H1 (cell line): Measurements from ENCODE around the gene KCND3. TPM values are rescaled to one million over a fixed set of nuclear protein-coding genes. Genes with fewer than 3 reads are reported as not detected.

ENCODE experiments used
- CTCF ChIA-PET: fragments of 300-600 bp; sonication (Branson Sonifier 250); formaldehyde crosslinking; loops from one replicate; lab custom pipeline; 2021; ENCODE audit not compliant: partially characterized antibody; lab: Charles Lee
- POLR2A ChIA-PET: fragments of 300-600 bp; sonication (Branson Sonifier 250); formaldehyde crosslinking; loops from one replicate; lab custom pipeline; 2021; ENCODE audit warnings: inconsistent platforms; ENCODE audit not compliant: partially characterized antibody; lab: Charles Lee
- DNase-seq, 2 experiments: peaks; one replicate each; pipeline versions ENCODE4 v3.0.0 to v3.0.0-alpha.2; 2010 to 2022; ENCODE audit warnings: low spot score in 2 of 2, low read depth in 1 of 2, mixed read lengths in 1 of 2
- FAIRE-seq: peaks from 2 replicates; lab custom pipeline; 2011; peaks lifted over from hg19 to GRCh38; lab: Jason Lieb, UNC
- H2AFZ ChIP-seq: 2 replicates; pipeline ENCODE4 v1.8.1; 2012; ENCODE audit warnings: low read length, inconsistent platforms
- H2AK5ac ChIP-seq: 2 replicates; pipeline ENCODE4 v1.6.1; 2013; ENCODE audit warnings: low read depth, low read length
- H2BK120ac ChIP-seq: replicated peaks from 2 replicates; pipeline ENCODE3; 2013; ENCODE audit warnings: low read depth, low read length, inconsistent platforms
- H2BK12ac ChIP-seq: 2 replicates; pipeline ENCODE4 v1.6.1; 2013; ENCODE audit warnings: low read depth, low read length
- H2BK15ac ChIP-seq: 2 replicates; pipeline ENCODE4 v1.6.1; 2013; ENCODE audit warnings: low read length
- H2BK20ac ChIP-seq: 2 replicates; pipeline ENCODE4 v1.6.1; 2013; ENCODE audit warnings: low read length
- H2BK5ac ChIP-seq: 2 replicates; pipeline ENCODE4 v1.6.1; 2013; ENCODE audit warnings: low read depth, low read length
- H3K14ac ChIP-seq: 2 replicates; pipeline ENCODE4 v1.6.1; 2013; ENCODE audit warnings: inconsistent platforms; ENCODE audit not compliant: insufficient read length
- H3K18ac ChIP-seq: 2 replicates; pipeline ENCODE4 v1.6.1; 2013; ENCODE audit warnings: low read length; ENCODE audit errors: extremely low read depth
- H3K23ac ChIP-seq: 2 replicates; pipeline ENCODE4 v1.6.1; 2013; ENCODE audit warnings: inconsistent platforms; ENCODE audit not compliant: insufficient read length
- H3K23me2 ChIP-seq: 2 replicates; pipeline ENCODE4 v1.6.1; 2013; ENCODE audit warnings: low read depth, low read length
- H3K27ac ChIP-seq: 2 replicates; pipeline ENCODE4 v1.6.1; 2011; ENCODE audit warnings: low read depth, low read length, inconsistent platforms
- H3K27me3 ChIP-seq, 4 experiments: replicated peaks in 1 of 4; 1 replicate in 1 of 4; 2 replicates in 3 of 4; pipeline versions ENCODE4 v1.6.1 to v1.8.1; 2011 to 2013; ENCODE audit warnings: low read length in 3 of 4, mild to moderate bottlenecking in 3 of 4, inconsistent platforms in 2 of 4, mixed read lengths in 2 of 4, moderate library complexity in 1 of 4; ENCODE audit not compliant: control insufficient read depth in 3 of 4, insufficient read depth in 3 of 4; ENCODE audit errors: extremely low read depth in 1 of 4
- H3K36me3 ChIP-seq, 4 experiments: 2 replicates each; pipeline versions ENCODE4 v1.6.1 to v1.8.1; 2011 to 2013; ENCODE audit warnings: mild to moderate bottlenecking in 4 of 4, low read length in 3 of 4, moderate library complexity in 2 of 4, control low read depth in 1 of 4, inconsistent platforms in 1 of 4; ENCODE audit not compliant: insufficient read depth in 4 of 4, control insufficient read depth in 2 of 4
- H3K4ac ChIP-seq: replicated peaks from 2 replicates; pipeline ENCODE3; 2013; ENCODE audit warnings: low read length, low read depth, mixed read lengths, inconsistent platforms; ENCODE audit not compliant: insufficient read length
- H3K4me1 ChIP-seq, 4 experiments: replicated peaks in 1 of 4; 1 replicate in 1 of 4; 2 replicates in 3 of 4; pipeline versions ENCODE4 v1.6.1 to v1.8.1; 2011 to 2013; ENCODE audit warnings: low read length in 3 of 4, inconsistent platforms in 2 of 4, mixed read lengths in 1 of 4; ENCODE audit not compliant: insufficient read depth in 4 of 4, control insufficient read depth in 3 of 4
- H3K4me2 ChIP-seq, 2 experiments: 2 replicates each; pipeline versions ENCODE4 v1.6.1 to v1.8.1; 2011 to 2013; ENCODE audit warnings: low read depth in 2 of 2, low read length in 2 of 2, control low read depth in 1 of 2, inconsistent platforms in 1 of 2, mild to moderate bottlenecking in 1 of 2; ENCODE audit not compliant: insufficient read depth in 1 of 2
- H3K4me3 ChIP-seq, 4 experiments: fragments of 200-600, 300-600 bp in 1 of 4; sonication (generic), shearing (Covaris generic), sonication (Bioruptor Twin) in 1 of 4; 2 replicates each; pipeline versions ENCODE4 v1.5.1 to v1.8.1; 2011 to 2016; ENCODE audit warnings: low read length in 4 of 4, low read depth in 3 of 4, control low read depth in 2 of 4, inconsistent platforms in 2 of 4, mild to moderate bottlenecking in 2 of 4, mixed read lengths in 1 of 4, moderate library complexity in 1 of 4; ENCODE audit not compliant: insufficient read depth in 2 of 4; ENCODE audit errors: extremely low read depth in 1 of 4
- H3K56ac ChIP-seq: replicated peaks from 2 replicates; pipeline ENCODE3; 2013; ENCODE audit warnings: low read depth, mild to moderate bottlenecking, mixed read lengths, low read length, inconsistent platforms; ENCODE audit not compliant: insufficient read length
- H3K79me1 ChIP-seq: 2 replicates; pipeline ENCODE4 v1.6.1; 2013; ENCODE audit warnings: low read depth, low read length, control low read depth
- H3K79me2 ChIP-seq, 2 experiments: 2 replicates each; pipeline versions ENCODE4 v1.6.1 to v1.8.1; 2012 to 2013; ENCODE audit warnings: low read length in 2 of 2, mild to moderate bottlenecking in 2 of 2, inconsistent platforms in 1 of 2; ENCODE audit not compliant: insufficient read depth in 2 of 2, control insufficient read depth in 1 of 2
- H3K9ac ChIP-seq, 4 experiments: replicated peaks in 1 of 4; 1 replicate in 1 of 4; 2 replicates in 3 of 4; pipeline versions ENCODE4 v1.6.1 to v1.8.1; 2011 to 2013; ENCODE audit warnings: low read depth in 3 of 4, low read length in 3 of 4, control low read depth in 2 of 4, mild to moderate bottlenecking in 2 of 4, moderate library complexity in 2 of 4, inconsistent platforms in 1 of 4; ENCODE audit errors: extremely low read depth in 1 of 4
- H3K9me3 ChIP-seq, 2 experiments: 2 replicates each; pipeline versions ENCODE4 v1.6.1 to v1.8.1; 2012 to 2013; ENCODE audit warnings: mild to moderate bottlenecking in 2 of 2, moderate library complexity in 2 of 2, control low read depth in 1 of 2, inconsistent platforms in 1 of 2, low read depth in 1 of 2, low read length in 1 of 2, mixed read lengths in 1 of 2; ENCODE audit not compliant: insufficient read depth in 2 of 2
- H4K20me1 ChIP-seq, 2 experiments: replicated peaks in 1 of 2; 2 replicates each; pipeline versions ENCODE3 to v1.8.1; 2011 to 2013; ENCODE audit warnings: inconsistent platforms in 2 of 2, low read length in 2 of 2, mild to moderate bottlenecking in 1 of 2; ENCODE audit not compliant: insufficient read depth in 2 of 2, control insufficient read depth in 1 of 2
- H4K5ac ChIP-seq: 2 replicates; pipeline ENCODE4 v1.6.1; 2013; ENCODE audit warnings: low read length, low read depth, mixed read lengths, inconsistent platforms; ENCODE audit not compliant: insufficient read length
- H4K8ac ChIP-seq: 2 replicates; pipeline ENCODE4 v1.8.0; 2013; ENCODE audit warnings: mild to moderate bottlenecking, moderate library complexity, low read length, inconsistent platforms; ENCODE audit not compliant: insufficient read depth; ENCODE audit errors: extremely low read depth
- H4K91ac ChIP-seq: replicated peaks from 2 replicates; pipeline ENCODE3; 2013; ENCODE audit warnings: low read length, mixed read lengths, inconsistent platforms; ENCODE audit not compliant: insufficient read length
- CBX5 ChIP-seq: fragments of 300-800, 300-1000 bp; sonication (generic); IDR thresholded peaks from 2 replicates; pipeline ENCODE4 v1.7.1; 2016; ENCODE audit warnings: antibody characterized with exemption, low read length, low read depth
- CREB1 ChIP-seq: IDR thresholded peaks from 2 replicates; pipeline ENCODE4 v1.6.1; 2012; ENCODE audit warnings: inconsistent platforms
- EP300 ChIP-seq, 2 experiments: IDR thresholded peaks; 1 replicate in 1 of 2; 2 replicates in 1 of 2; pipeline ENCODE4 v1.6.1; 2011 to 2012; ENCODE audit warnings: low read depth in 2 of 2, low read length in 2 of 2, mild to moderate bottlenecking in 2 of 2, borderline replicate concordance in 1 of 2, inconsistent platforms in 1 of 2, moderate library complexity in 1 of 2
- HDAC6 ChIP-seq: IDR thresholded peaks from one replicate; pipeline ENCODE4 v1.7.1; 2012; ENCODE audit warnings: low read depth, mild to moderate bottlenecking, inconsistent platforms, low read length, moderate library complexity
- KDM1A ChIP-seq: fragments of 200-600, 300-600 bp; sonication (generic); IDR thresholded peaks from 2 replicates; pipeline ENCODE4 v1.7.1; 2016; ENCODE audit warnings: mild to moderate bottlenecking, low read length, borderline replicate concordance
- RFX5 ChIP-seq: IDR thresholded peaks from 2 replicates; pipeline ENCODE4 v1.6.1; 2011; ENCODE audit warnings: low read depth, low read length, improper control_type of control experiment, borderline replicate concordance
- SAP30 ChIP-seq: fragments of 300-600 bp; sonication (generic); IDR thresholded peaks from 2 replicates; pipeline ENCODE4 v1.7.1; 2012; ENCODE audit warnings: low read length, moderate library complexity, mild to moderate bottlenecking, inconsistent platforms; ENCODE audit not compliant: insufficient read depth, insufficient replicate concordance
- SP2 ChIP-seq: IDR thresholded peaks from 2 replicates; pipeline ENCODE4 v1.6.1; 2012; ENCODE audit warnings: mild to moderate bottlenecking, low read length, inconsistent platforms
- TBP ChIP-seq: IDR thresholded peaks from 2 replicates; pipeline ENCODE4 v1.6.1; 2011; ENCODE audit warnings: low read depth, low read length, improper control_type of control experiment
- WGBS, 2 experiments: shearing (Covaris generic) in 1 of 2; methylation state at CpG; one replicate each; pipeline versions ENCODE4 v1.1.6 to v1.1.7; 2013 to 2015; ENCODE audit warnings: low lambda C conversion rate in 2 of 2, mixed read lengths in 2 of 2, inconsistent platforms in 1 of 2, low coverage in 1 of 2, missing lambda C conversion rate in 1 of 2; ENCODE audit not compliant: insufficient replicate concordance in 2 of 2, insufficient coverage in 1 of 2, insufficient read length in 1 of 2; ENCODE audit errors: extremely low coverage in 1 of 2, missing lambda C conversion rate in 1 of 2; 5-methylcytosine and 5-hydroxymethylcytosine counted together
- polyA plus RNA-seq, 7 experiments: library from polyadenylated mRNA; depleted of rRNA in 3 of 7; stranded (reverse) in 5 of 7; unstranded in 2 of 7; fragments of >200 nt in 5 of 7; fragments of 200-250 nt in 2 of 7; gene quantifications; 1 replicate in 5 of 7; 2 replicates in 1 of 7; 4 replicates in 1 of 7; pipeline versions ENCODE4 v1.2.1 to v1.2.3, GENCODE V29; 2011 to 2013; ENCODE audit warnings: missing spikeins in 2 of 7, mixed read lengths in 2 of 7
- total RNA-seq: library from RNA; stranded (reverse); fragmentation: NEBNext Ultra II Directional; extraction: Animal tissue kit (Norgen Biotek cat#: 25700); gene quantifications from 2 replicates; pipeline ENCODE4 v1.2.1, GENCODE V29; 2021
- TF ChIP-seq, protein P1 (sequence below), 3 experiments: IDR thresholded peaks; 1 replicate in 2 of 3; 2 replicates in 1 of 3; pipeline versions ENCODE4 v1.5.1 to v1.6.1; 2011; ENCODE audit warnings: low read length in 3 of 3, mild to moderate bottlenecking in 3 of 3, inconsistent platforms in 2 of 3, low read depth in 1 of 3, moderate library complexity in 1 of 3; ENCODE audit not compliant: insufficient read depth in 1 of 3; ENCODE audit errors: control extremely low read depth in 1 of 3
- TF ChIP-seq, protein P2 (sequence below): IDR thresholded peaks from 2 replicates; pipeline ENCODE4 v1.6.1; 2012; ENCODE audit warnings: inconsistent platforms

The KCND3 gene
- total and polyA plus RNA-seq, 2 of the 8 experiments (the other 6 are each of a cell fraction or from before 2014, with no cell fraction given), result 0.14 to 0.48 TPM

DNA sequence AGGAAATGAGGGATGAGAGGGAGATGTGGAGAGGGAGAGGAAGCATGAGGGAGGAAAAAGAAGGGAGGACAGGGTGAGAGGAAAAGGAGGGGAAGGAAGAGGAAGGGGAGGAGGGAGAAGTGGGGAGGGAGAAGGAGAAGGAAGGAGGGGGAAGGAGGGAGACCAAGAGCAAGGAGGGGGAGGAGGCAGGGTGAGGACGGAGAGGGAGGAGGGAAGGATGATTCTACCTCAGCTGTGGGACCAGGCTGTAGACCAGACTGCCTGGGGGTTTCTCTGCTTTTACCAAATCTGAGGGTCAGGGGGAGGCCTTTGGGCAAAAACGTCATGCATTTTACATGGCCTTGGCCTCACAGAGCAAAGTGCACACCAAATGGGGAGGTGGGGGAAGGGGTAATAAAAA, 94.5 kb downstream of the KCND3 start:
- TF ChIP-seq, protein P1, sequence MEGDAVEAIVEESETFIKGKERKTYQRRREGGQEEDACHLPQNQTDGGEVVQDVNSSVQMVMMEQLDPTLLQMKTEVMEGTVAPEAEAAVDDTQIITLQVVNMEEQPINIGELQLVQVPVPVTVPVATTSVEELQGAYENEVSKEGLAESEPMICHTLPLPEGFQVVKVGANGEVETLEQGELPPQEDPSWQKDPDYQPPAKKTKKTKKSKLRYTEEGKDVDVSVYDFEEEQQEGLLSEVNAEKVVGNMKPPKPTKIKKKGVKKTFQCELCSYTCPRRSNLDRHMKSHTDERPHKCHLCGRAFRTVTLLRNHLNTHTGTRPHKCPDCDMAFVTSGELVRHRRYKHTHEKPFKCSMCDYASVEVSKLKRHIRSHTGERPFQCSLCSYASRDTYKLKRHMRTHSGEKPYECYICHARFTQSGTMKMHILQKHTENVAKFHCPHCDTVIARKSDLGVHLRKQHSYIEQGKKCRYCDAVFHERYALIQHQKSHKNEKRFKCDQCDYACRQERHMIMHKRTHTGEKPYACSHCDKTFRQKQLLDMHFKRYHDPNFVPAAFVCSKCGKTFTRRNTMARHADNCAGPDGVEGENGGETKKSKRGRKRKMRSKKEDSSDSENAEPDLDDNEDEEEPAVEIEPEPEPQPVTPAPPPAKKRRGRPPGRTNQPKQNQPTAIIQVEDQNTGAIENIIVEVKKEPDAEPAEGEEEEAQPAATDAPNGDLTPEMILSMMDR (IDR thresholded peaks at IDR 0.05; ENCODE audit: control extremely low read depth in 1 of 3, insufficient read depth in 1 of 3, low read depth in 1 of 3, low read length in 3 of 3), result no peak
- TF ChIP-seq RFX5 (no peak), SAP30 (no peak), EP300 (IDR thresholded peaks at IDR 0.05; ENCODE audit: borderline replicate concordance in 1 of 2, low read depth in 2 of 2, low read length in 2 of 2) (no peak), HDAC6 (no peak), CREB1 (no peak), CBX5 (no peak), KDM1A (no peak), SP2 (no peak), TBP (no peak)
- TF ChIP-seq, protein P2, sequence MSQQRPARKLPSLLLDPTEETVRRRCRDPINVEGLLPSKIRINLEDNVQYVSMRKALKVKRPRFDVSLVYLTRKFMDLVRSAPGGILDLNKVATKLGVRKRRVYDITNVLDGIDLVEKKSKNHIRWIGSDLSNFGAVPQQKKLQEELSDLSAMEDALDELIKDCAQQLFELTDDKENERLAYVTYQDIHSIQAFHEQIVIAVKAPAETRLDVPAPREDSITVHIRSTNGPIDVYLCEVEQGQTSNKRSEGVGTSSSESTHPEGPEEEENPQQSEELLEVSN, result no peak
- TF ChIP-seq, all 59 proteins: peak for 0
- Histone ChIP-seq H3K36me3 (no peaks in the 10 kb centered on the region; a peak in 1 of 8 replicates), H3K18ac (no peak overlapping the region), H4K5ac (no peak overlapping the region), H2AFZ (no peak overlapping the region), H3K79me1 (no peaks in the 10 kb centered on the region), H2BK15ac (no peak overlapping the region), H3K79me2 (no peaks in the 10 kb centered on the region), H3K4ac (no peak overlapping the region), H2BK12ac (no peak overlapping the region; the same call in 1 of the 2 replicates), H3K56ac (no peak overlapping the region), H2BK120ac (no peak overlapping the region), H3K27ac (no peak overlapping the region), H3K4me3 (no peak overlapping the region), H3K9ac (no peak overlapping the region), H3K23ac (no peak overlapping the region), H3K4me1 (peaks cover 0 to 2% (median 0%) of the 10 kb centered on the region in 4 experiments; a peak in 1 of 7 replicates), H3K14ac (no peak overlapping the region), H4K8ac (no peak overlapping the region), H3K27me3 (no peaks in the 10 kb centered on the region), H3K9me3 (no peaks in the 10 kb centered on the region), H2AK5ac (no peak overlapping the region), H2BK5ac (no peak overlapping the region), H4K20me1 (no peaks in the 10 kb centered on the region), H3K23me2 (no peaks in the 10 kb centered on the region), H4K91ac (no peak overlapping the region), H2BK20ac (no peak overlapping the region), H3K4me2 (no peak overlapping the region)
- FAIRE-seq (no peak), DNase-seq (no peak)
- ChIA-PET CTCF (interaction anchor here (1.0 kb wide), 1 partner anchor 148 kb away, joined by 3 read pairs; no protein-coding TSS in a partner anchor), POLR2A (interaction anchor here (1.4 kb wide), 1 partner anchor 13 kb away, joined by 3 read pairs; no protein-coding TSS in a partner anchor)
- WGBS, 2 experiments, result 86% methylated on average over 1 of the region's 2 CpGs; no CpG with 5 or more reads in 1 of the 2 experiments
